ENCODE data around the gene RPL4. TPM values are rescaled to one million over a fixed set of nuclear protein-coding genes. Genes with fewer than 3 reads are reported as not detected.
"Not testable (repeated sequence)": the region's sequence is repeated elsewhere in the genome, so short reads cannot be mapped to it uniquely, and the experiment has no call there.

Gene RPL4
- total RNA-seq, 1 experiment from 2014 or later = 3,648 TPM

DNA sequence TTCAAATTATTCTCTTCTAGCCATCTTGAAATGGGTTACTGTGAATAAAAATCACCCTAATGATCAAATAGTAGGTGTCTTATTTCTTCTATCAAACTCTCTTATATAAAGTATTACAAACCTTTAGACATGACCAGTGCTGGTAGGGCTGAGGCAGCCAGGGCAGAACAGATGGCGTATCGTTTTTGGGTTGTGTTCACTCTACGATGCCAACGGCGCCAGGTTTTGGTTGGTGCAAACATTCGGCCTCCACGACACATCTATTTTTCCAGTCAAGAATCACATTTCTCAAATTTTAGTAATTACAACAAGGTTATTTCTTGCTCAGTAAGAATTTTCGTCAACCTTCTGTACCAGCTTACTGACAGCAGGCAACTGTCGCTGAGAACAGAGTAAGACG is 2.2 kb downstream of the RPL4 start (continued):
- TF ChIP-seq, protein P1, sequence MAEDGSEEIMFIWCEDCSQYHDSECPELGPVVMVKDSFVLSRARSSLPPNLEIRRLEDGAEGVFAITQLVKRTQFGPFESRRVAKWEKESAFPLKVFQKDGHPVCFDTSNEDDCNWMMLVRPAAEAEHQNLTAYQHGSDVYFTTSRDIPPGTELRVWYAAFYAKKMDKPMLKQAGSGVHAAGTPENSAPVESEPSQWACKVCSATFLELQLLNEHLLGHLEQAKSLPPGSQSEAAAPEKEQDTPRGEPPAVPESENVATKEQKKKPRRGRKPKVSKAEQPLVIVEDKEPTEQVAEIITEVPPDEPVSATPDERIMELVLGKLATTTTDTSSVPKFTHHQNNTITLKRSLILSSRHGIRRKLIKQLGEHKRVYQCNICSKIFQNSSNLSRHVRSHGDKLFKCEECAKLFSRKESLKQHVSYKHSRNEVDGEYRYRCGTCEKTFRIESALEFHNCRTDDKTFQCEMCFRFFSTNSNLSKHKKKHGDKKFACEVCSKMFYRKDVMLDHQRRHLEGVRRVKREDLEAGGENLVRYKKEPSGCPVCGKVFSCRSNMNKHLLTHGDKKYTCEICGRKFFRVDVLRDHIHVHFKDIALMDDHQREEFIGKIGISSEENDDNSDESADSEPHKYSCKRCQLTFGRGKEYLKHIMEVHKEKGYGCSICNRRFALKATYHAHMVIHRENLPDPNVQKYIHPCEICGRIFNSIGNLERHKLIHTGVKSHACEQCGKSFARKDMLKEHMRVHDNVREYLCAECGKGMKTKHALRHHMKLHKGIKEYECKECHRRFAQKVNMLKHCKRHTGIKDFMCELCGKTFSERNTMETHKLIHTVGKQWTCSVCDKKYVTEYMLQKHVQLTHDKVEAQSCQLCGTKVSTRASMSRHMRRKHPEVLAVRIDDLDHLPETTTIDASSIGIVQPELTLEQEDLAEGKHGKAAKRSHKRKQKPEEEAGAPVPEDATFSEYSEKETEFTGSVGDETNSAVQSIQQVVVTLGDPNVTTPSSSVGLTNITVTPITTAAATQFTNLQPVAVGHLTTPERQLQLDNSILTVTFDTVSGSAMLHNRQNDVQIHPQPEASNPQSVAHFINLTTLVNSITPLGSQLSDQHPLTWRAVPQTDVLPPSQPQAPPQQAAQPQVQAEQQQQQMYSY (CRISPR knock-in tag; IDR thresholded peaks at IDR 0.05) = no peak
- TF ChIP-seq TEAD1 (CRISPR knock-in tag; IDR thresholded peaks at IDR 0.05) = no peak
- TF ChIP-seq, protein P2, sequence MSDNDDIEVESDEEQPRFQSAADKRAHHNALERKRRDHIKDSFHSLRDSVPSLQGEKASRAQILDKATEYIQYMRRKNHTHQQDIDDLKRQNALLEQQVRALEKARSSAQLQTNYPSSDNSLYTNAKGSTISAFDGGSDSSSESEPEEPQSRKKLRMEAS (CRISPR knock-in tag; IDR thresholded peaks at IDR 0.05) = no peak
- TF ChIP-seq ZNF317 (CRISPR knock-in tag; IDR thresholded peaks at IDR 0.05; ENCODE audit: borderline replicate concordance, low read depth) = no peak

DNA sequence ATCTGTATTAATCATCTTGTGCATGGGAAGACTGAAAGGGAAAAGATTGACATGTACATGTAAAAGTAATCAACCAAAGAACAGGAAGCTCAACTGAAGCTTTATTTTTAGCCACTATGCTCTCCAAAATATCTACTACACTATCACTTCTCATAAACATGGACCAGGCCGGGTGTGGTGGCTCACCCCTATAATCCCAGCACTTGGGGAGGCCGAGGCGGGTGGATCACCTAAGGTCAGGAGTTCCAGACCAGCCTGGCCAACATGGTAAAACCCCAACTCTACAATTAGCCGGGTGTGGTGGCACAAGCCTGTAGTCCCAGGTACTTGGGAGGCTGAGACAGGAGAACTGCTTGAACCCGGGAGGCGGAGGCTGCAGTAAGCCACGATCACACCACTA is 4.3 kb downstream of the RPL4 start:
- CTCF ChIA-PET = interaction anchor here (4.2 kb wide), 1 partner anchor 97 kb away, joined by 50 read pairs; no protein-coding TSS in a partner anchor
- H3K4me3 Mint-ChIP-seq = peak overlapping the region; percentile 6; the same call in 1 of the 2 replicates

DNA sequence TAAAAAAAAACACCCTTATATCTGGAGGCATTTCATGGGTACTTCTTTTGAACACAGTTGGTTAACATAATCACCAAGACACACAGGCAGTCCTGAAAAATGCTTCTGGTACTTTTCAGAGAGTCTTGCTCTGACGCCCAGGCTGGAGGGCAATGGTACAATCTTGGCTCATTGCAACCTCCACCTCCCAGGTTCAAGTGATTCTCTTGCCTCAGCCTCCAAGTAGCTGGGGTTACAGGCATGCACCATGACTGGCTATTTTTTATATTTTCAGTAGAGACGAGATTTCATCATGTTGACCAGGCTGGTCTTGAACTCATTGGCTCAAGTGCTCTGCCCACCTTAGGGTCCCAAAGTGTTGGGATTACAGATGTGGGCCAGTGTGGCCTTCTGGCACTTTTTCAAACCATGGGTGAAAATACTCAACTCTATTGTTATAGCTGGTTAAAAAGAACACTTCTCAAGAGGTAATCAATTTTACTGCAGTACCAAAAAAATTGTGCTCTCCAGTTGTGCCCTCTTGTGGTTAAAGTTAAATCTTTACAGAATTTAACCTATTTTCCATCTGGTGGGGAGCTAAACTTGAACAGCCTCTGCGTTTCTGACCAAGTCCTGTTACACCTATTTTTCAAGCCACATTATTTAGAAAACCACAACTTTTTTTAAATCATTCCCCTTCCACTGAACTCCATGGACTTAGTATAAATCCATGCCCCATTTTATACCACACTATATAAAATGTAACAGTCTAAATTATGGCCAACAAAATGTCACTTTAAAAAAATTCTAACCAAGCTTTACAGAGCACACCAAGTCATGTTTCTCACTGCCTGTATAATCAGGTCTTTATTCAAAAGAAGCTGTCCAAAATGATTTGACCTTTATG is 5.9 kb downstream of the RPL4 start:
- peak overlapping the region; percentile 99 for H3K27ac Mint-ChIP-seq
- ATAC-seq (no peak), DNase-seq (ENCODE audit: low spot score) (no peak)
- TF ChIP-seq SP1 (CRISPR knock-in tag; conservative IDR thresholded peaks at IDR 0.05) = no peak
- TF ChIP-seq MYBL2 (CRISPR knock-in tag; IDR thresholded peaks at IDR 0.05) = 0 out of 2 replicates have a peak, but pooled peaks have one; percentile 31
- TF ChIP-seq, protein P3, sequence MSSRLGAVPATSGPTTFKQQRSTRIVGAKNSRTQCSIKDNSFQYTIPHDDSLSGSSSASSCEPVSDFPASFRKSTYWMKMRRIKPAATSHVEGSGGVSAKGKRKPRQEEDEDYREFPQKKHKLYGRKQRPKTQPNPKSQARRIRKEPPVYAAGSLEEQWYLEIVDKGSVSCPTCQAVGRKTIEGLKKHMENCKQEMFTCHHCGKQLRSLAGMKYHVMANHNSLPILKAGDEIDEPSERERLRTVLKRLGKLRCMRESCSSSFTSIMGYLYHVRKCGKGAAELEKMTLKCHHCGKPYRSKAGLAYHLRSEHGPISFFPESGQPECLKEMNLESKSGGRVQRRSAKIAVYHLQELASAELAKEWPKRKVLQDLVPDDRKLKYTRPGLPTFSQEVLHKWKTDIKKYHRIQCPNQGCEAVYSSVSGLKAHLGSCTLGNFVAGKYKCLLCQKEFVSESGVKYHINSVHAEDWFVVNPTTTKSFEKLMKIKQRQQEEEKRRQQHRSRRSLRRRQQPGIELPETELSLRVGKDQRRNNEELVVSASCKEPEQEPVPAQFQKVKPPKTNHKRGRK (CRISPR knock-in tag; IDR thresholded peaks at IDR 0.05; ENCODE audit: borderline replicate concordance) = no peak
- TF ChIP-seq, protein P4, sequence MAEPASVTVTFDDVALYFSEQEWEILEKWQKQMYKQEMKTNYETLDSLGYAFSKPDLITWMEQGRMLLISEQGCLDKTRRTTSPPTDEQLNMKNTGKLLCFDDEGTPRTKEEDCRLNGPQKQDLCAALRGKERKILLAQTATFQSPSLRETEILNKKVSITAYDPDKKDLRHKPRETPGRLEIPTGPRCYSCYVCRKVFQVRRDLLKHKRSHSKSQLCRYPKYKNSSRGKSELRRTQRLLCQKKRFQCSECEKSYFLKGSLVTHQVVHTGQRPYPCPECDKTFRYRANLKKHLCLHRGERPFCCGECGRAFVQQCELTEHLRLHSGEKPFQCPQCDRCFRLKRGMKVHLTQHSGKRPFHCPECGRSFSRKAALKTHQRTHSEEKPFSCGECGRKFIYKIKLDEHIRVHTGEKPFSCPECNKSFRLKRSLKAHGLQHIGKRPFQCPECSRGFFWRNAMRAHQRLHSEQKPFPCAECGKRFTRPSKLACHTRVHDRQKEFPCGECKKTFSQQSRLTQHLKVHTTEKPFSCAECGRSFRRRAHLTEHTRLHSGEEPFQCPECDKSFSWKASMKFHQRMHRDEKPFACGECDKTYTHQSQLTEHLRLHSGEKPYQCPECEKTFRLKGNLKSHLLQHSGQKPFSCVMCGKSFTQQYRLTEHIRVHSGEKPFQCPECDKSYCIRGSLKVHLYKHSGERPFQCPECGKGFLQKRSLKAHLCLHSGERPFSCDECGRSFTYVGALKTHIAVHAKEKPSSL (CRISPR knock-in tag; conservative IDR thresholded peaks at IDR 0.05) = peak; percentile 18; the same call in 1 of the 2 replicates
- no peak for TF ChIP-seq ESRRA (CRISPR knock-in tag; IDR thresholded peaks at IDR 0.05; ENCODE audit: borderline replicate concordance)
- TF ChIP-seq, protein P5, sequence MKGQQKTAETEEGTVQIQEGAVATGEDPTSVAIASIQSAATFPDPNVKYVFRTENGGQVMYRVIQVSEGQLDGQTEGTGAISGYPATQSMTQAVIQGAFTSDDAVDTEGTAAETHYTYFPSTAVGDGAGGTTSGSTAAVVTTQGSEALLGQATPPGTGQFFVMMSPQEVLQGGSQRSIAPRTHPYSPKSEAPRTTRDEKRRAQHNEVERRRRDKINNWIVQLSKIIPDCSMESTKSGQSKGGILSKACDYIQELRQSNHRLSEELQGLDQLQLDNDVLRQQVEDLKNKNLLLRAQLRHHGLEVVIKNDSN (CRISPR knock-in tag; IDR thresholded peaks at IDR 0.05) = no peak
- TF ChIP-seq ZNF671 (CRISPR knock-in tag; IDR thresholded peaks at IDR 0.05) = peak; percentile 76; the same call in 1 of the 2 replicates
- TF ChIP-seq, protein P1 (CRISPR knock-in tag; IDR thresholded peaks at IDR 0.05) = no peak
- TF ChIP-seq MXD4 (CRISPR knock-in tag; IDR thresholded peaks at IDR 0.05; ENCODE audit: borderline replicate concordance) = no peak
- ChIA-PET POLR2A (interaction anchor here (0.5 to 2.6 kb wide), 5 partner anchors 75 to 204 kb away, joined by 3 to 7 read pairs (median 5); partner anchors contain the start of gene MAP2K1), CTCF (interaction anchor here (0.6 to 4.2 kb wide), 19 partner anchors 9 to 1773 kb away, joined by 3 to 50 read pairs (median 4); partner anchors contain the start of gene MAP2K1)
- H3K4me3 Mint-ChIP-seq = no peak overlapping the region
- no peaks in the 10 kb centered on the region for H3K27me3 Mint-ChIP-seq (ENCODE audit: low read depth)
- H3K9me3 Mint-ChIP-seq = no peaks in the 10 kb centered on the region
- H3K36me3 Mint-ChIP-seq = peaks cover 75% of the 10 kb centered on the region
- H3K4me1 Mint-ChIP-seq = peaks cover 30% of the 10 kb centered on the region

More for the DNA sequence above, 4.3 kb downstream of the RPL4 start:
- peaks cover 31% of the 10 kb centered on the region for H3K4me1 Mint-ChIP-seq
- POLR2A ChIA-PET; ATAC-seq; H3K9me3 Mint-ChIP-seq; DNase-seq (ENCODE audit: low spot score); H3K27me3 Mint-ChIP-seq (ENCODE audit: low read depth): not testable (repeated sequence)
- H3K36me3 Mint-ChIP-seq = peaks cover 73% of the 10 kb centered on the region
- H3K27ac Mint-ChIP-seq = peak overlapping the region; percentile 84
